ENCODE measurements around the gene RASAL3. TPM values are rescaled to one million over a fixed set of nuclear protein-coding genes. Genes with fewer than 3 reads are reported as not detected.
A peak's percentile ranks its signal among the peaks of the same experiment; 100 is the strongest.

Gene RASAL3
- total RNA-seq, 1 experiment from 2014 or later: not detected

GRCh38 chr19:15466851-15467733 lies 2.7 kb upstream of the RASAL3 start:
- no peaks in the 10 kb centered on the region for H3K36me3 Mint-ChIP-seq (ENCODE audit: insufficient read depth, unreplicated experiment)

GRCh38 chr19:15463861-15464371 lies 428 bp downstream of the RASAL3 start:
- Mint-ChIP-seq H3K36me3 (ENCODE audit: insufficient read depth, unreplicated experiment) (no peaks in the 10 kb centered on the region), H3K27me3 (ENCODE audit: insufficient read depth, unreplicated experiment) (peaks cover 11% of the 10 kb centered on the region), H3K27ac (ENCODE audit: low read depth, unreplicated experiment) (no peak overlapping the region), H3K4me3 (ENCODE audit: unreplicated experiment) (no peak overlapping the region), H3K9me3 (ENCODE audit: unreplicated experiment) (no peaks in the 10 kb centered on the region), H3K4me1 (ENCODE audit: insufficient read depth, unreplicated experiment) (no peaks in the 10 kb centered on the region)
- BruUV-seq (replicated peaks): no TSS peak
- intact Hi-C loops (cut with micrococcal nuclease): no loop called here
- ChIA-PET CTCF (no interaction called here), POLR2A (no interaction called here)
- DNase-seq (ENCODE audit: unreplicated experiment): no peak
- no peak for TF ChIP-seq CTCF (IDR thresholded peaks at IDR 0.05; ENCODE audit: unreplicated experiment)

More at GRCh38 chr19:15466851-15467733, 2.7 kb upstream of the RASAL3 start:
- peaks cover 11% of the 10 kb centered on the region for H3K27me3 Mint-ChIP-seq (ENCODE audit: insufficient read depth, unreplicated experiment)
- no TSS peak for BruUV-seq (replicated peaks)
- no peaks in the 10 kb centered on the region for H3K4me1 Mint-ChIP-seq (ENCODE audit: insufficient read depth, unreplicated experiment)
- ChIA-PET POLR2A (no interaction called here), CTCF (interaction anchor here (0.6 to 1.2 kb wide), 4 partner anchors 11 to 264 kb away, joined by 3 to 6 read pairs (median 4); no protein-coding TSS in a partner anchor)
- DNase-seq (ENCODE audit: unreplicated experiment): no peak
- intact Hi-C loops (cut with micrococcal nuclease): no loop called here
- no peaks in the 10 kb centered on the region for H3K9me3 Mint-ChIP-seq (ENCODE audit: unreplicated experiment)
- TF ChIP-seq CTCF (IDR thresholded peaks at IDR 0.05; ENCODE audit: unreplicated experiment): no peak
- peak overlapping the region; percentile 36 for H3K27ac Mint-ChIP-seq (ENCODE audit: low read depth, unreplicated experiment)
- H3K4me3 Mint-ChIP-seq (ENCODE audit: unreplicated experiment): no peak overlapping the region

GRCh38 chr19:15461694-15462093 lies 2.6 kb downstream of the RASAL3 start:
- no peak overlapping the region for H3K4me3 Mint-ChIP-seq (ENCODE audit: unreplicated experiment)
- no peaks in the 10 kb centered on the region for H3K4me1 Mint-ChIP-seq (ENCODE audit: insufficient read depth, unreplicated experiment)
- intact Hi-C loops (cut with micrococcal nuclease): no loop called here
- DNase-seq (ENCODE audit: unreplicated experiment): no peak
- no peak overlapping the region for H3K27ac Mint-ChIP-seq (ENCODE audit: low read depth, unreplicated experiment)
- H3K36me3 Mint-ChIP-seq (ENCODE audit: insufficient read depth, unreplicated experiment): no peaks in the 10 kb centered on the region
- TF ChIP-seq CTCF (IDR thresholded peaks at IDR 0.05; ENCODE audit: unreplicated experiment): no peak
- ChIA-PET POLR2A (no interaction called here), CTCF (interaction anchor here (0.7 kb wide), 1 partner anchor 431 kb away, joined by 4 read pairs; no protein-coding TSS in a partner anchor)
- H3K9me3 Mint-ChIP-seq (ENCODE audit: unreplicated experiment): no peaks in the 10 kb centered on the region
- H3K27me3 Mint-ChIP-seq (ENCODE audit: insufficient read depth, unreplicated experiment): no peaks in the 10 kb centered on the region
- BruUV-seq (replicated peaks): no TSS peak

- Mint-ChIP-seq H3K4me1 (ENCODE audit: insufficient read depth, unreplicated experiment) (no peaks in the 10 kb centered on the region), H3K4me3 (ENCODE audit: unreplicated experiment) (no peak overlapping the region), H3K9me3 (ENCODE audit: unreplicated experiment) (no peaks in the 10 kb centered on the region), H3K36me3 (ENCODE audit: insufficient read depth, unreplicated experiment) (no peaks in the 10 kb centered on the region), H3K27ac (ENCODE audit: low read depth, unreplicated experiment) (no peak overlapping the region), H3K27me3 (ENCODE audit: insufficient read depth, unreplicated experiment) (no peaks in the 10 kb centered on the region)
- CTCF ChIA-PET: interaction anchor here (0.6 kb wide), 2 partner anchors 103 to 104 kb away, joined by 3 read pairs; no protein-coding TSS in a partner anchor
- TF ChIP-seq CTCF (IDR thresholded peaks at IDR 0.05; ENCODE audit: unreplicated experiment): no peak
- DNase-seq (ENCODE audit: unreplicated experiment): no peak
- BruUV-seq (replicated peaks): no TSS peak
- intact Hi-C loops (cut with micrococcal nuclease): no loop called here
- POLR2A ChIA-PET: no interaction called here
These were observed 6.5 kb downstream of the RASAL3 start for GRCh38 chr19:15457701-15458484.

All from MCF 10A (cell line).